Left lung (tissue), 10 donors: ENCODE measurements around the gene DDA1. TPM values are rescaled to one million over a fixed set of nuclear protein-coding genes. Genes with fewer than 3 reads are reported as not detected.
"Not testable (repeated sequence)": the region's sequence is repeated elsewhere in the genome, so short reads cannot be mapped to it uniquely, and the experiment has no call there.

Experiments used
- ATAC-seq: fragments of 200-7000 bp; cut with Tn5 transposase; one replicate; pipeline ENCODE4 v1.9.1; 2020; ENCODE audit warnings: moderate library complexity
- DNase-seq, 4 donors: peaks; one replicate each; pipeline ENCODE4 v3.0.0-alpha.2; 2013 to 2020
- H3K27ac ChIP-seq, 2 donors: fragments of 200-600 bp; sonication (generic) in 1 of 2; one replicate each; pipeline versions ENCODE4 v1.5.0 to v1.8.0; 2020 to 2021
- H3K27me3 ChIP-seq, 2 donors: fragments of 200-600 bp; sonication (generic) in 1 of 2; one replicate each; pipeline versions ENCODE4 v1.5.0 to v1.8.0; 2020 to 2021
- H3K36me3 ChIP-seq, 2 donors: fragments of 200-600 bp; sonication (generic) in 1 of 2; one replicate each; pipeline versions ENCODE4 v1.5.0 to v1.8.0; 2020 to 2021
- H3K4me1 ChIP-seq, 2 donors: fragments of 200-600 bp; one replicate each; pipeline ENCODE4 v1.8.0; 2021
- H3K4me3 ChIP-seq, 2 donors: fragments of 200-600 bp; sonication (generic) in 1 of 2; one replicate each; pipeline versions ENCODE4 v1.5.0 to v1.8.0; 2020 to 2021; ENCODE audit warnings: mild to moderate bottlenecking in 1 of 2
- H3K9me3 ChIP-seq, 2 donors: fragments of 200-600 bp; sonication (generic) in 1 of 2; one replicate each; pipeline versions ENCODE4 v1.5.0 to v1.8.0; 2020 to 2021
- CTCF ChIP-seq, 2 donors: fragments of 200-600 bp; sonication (generic) in 1 of 2; IDR thresholded peaks; one replicate each; pipeline versions ENCODE4 v1.5.0 to v1.8.0; 2021; ENCODE audit warnings: antibody characterized with exemption in 2 of 2
- intact Hi-C, 2 donors: fragments of 100-400 bp; cut with DNase I; formaldehyde crosslinking; loops; one replicate each; pipeline versions ENCODE4 v1.11.2 to v1.14.2; 2022
- polyA plus RNA-seq, 6 donors: library from polyadenylated mRNA; unstranded; fragments of 120-200 nt; gene quantifications; one replicate each; pipeline ENCODE4 v1.2.1, GENCODE V29; 2013; ENCODE audit not compliant: insufficient read length in 6 of 6
- total RNA-seq, 2 donors: library from RNA; stranded (reverse); fragmentation: NEBNext Ultra II Directional; extraction: Animal tissue kit (Norgen Biotek cat#: 25700); gene quantifications; one replicate each; pipeline ENCODE4 v1.2.1, GENCODE V29; 2021
- donor health status: DM: no; HTN: yes; CAD: no.
- donor health status: DM: no; HTN: no; CAD: no.

DDA1 gene
- total and polyA plus RNA-seq, 8 donors, result 24.7 to 44.1 (median 33.0) TPM

DNA sequence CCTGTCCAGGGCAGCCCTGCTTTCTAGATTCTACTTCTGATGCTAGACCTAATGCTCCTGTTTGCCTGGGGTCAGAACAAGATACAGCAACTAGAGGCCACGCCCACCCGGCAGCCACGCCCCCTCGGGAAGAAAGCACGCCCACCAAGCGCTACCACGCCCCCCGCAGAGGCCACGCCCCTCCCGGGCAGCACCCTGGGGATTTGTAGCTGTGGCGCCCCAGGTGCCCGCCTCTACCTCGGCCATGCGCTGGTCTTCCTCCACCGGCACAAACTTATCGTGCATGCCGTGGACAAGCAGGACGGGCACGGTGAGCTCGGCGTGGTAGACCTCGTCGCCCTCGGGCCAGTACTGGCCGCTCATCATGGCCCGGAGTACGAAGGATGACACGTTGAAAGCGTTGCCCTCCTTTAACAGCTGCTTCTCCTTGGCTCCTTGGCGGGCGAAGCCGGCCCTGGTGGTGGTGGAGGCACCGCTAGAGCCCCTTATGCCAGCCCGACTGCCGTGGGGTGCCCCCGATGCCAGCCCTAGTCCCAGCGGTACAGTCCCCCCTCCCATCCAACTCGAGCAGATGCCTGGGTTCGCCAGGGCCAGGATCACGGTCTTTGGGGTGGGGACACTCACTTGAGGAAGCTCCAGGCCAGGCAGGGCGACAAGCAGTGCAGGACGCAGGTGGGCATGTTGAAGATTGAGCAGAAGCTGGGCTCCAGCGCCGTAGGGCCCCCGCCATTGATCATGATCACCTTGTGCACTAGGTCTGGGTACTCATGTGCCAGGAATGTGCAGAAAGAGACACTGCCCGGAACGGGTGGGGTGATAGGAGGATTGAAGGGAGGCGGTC is 15.1 kb upstream of the DDA1 start:
- DNase-seq, result peak in 1 of 4 donors; percentile 83
- Histone ChIP-seq H3K27ac (no peak overlapping the region), H3K4me3 (no peak overlapping the region), H3K36me3 (peaks cover 0 to 22% of the 10 kb centered on the region in 2 donors), H3K27me3 (no peaks in the 10 kb centered on the region), H3K9me3 (peaks cover 0 to 5% of the 10 kb centered on the region in 2 donors), H3K4me1 (peaks cover 3 to 23% of the 10 kb centered on the region in 2 donors)
- no peak for TF ChIP-seq CTCF (IDR thresholded peaks at IDR 0.05)
- intact Hi-C loops, result loop anchor here in 1 of 2 donors (5.0 kb wide), 1 partner anchor 88 kb away; no protein-coding TSS in a partner anchor
- ATAC-seq, result no peak

DNA sequence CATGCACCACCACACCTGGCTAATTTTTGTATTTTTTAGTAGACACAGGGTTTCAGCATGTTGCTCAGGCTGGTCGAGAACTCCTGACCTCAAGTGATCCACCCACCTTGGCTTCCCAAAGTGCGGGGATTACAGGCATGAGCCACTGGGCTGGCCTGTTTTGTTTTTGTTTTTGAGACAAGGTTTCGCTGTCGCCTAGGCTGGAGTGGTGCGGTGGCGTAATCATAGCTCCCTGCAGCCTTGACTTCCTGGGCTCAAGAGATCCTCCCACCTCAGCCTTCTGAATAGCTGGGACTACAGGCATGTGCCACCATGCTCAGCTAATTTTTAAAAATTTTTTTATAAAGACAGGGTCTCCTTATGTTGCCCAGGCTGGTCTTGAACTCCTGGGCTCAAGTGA is 13.8 kb upstream of the DDA1 start:
- DNase-seq, ATAC-seq, H3K4me3 ChIP-seq, H3K27ac ChIP-seq, H3K27me3 ChIP-seq, intact Hi-C loops, H3K9me3 ChIP-seq: not testable (repeated sequence)
- Histone ChIP-seq H3K36me3 (peaks cover 0 to 25% of the 10 kb centered on the region in 2 donors), H3K4me1 (peaks cover 3 to 24% of the 10 kb centered on the region in 2 donors)

- intact Hi-C loops, result no loop called here
- ATAC-seq (no peak), DNase-seq (no peak)
- Histone ChIP-seq H3K27ac (no peak overlapping the region), H3K4me3 (no peak overlapping the region), H3K27me3 (no peaks in the 10 kb centered on the region), H3K36me3 (peaks cover 0 to 30% of the 10 kb centered on the region in 2 donors), H3K4me1 (peaks cover 3 to 27% of the 10 kb centered on the region in 2 donors), H3K9me3 (peaks cover 0 to 5% of the 10 kb centered on the region in 2 donors)
- no peak for TF ChIP-seq CTCF (IDR thresholded peaks at IDR 0.05)
These were observed 13.1 kb upstream of the DDA1 start for GRCh38 chr19:17296273-17296672.

DNA sequence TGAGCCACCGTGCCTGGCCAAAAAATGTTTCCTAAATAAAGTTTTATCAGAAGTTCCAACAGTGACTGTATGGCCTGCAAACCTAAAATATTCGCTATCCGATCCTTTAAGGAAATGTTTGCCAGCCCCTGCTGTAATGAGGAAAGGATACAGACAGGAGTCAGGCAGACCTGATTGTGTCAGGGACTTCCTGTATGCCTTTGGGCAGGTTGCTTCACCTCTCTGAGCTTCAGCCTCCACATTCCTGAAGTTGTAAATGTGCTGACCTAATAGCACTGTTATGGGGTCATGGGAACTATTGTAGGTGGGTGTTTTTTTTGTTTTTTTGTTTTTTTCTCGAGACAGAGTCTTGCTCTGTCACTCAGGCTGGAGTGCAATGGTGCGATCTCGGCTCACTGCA is 12.4 kb upstream of the DDA1 start:
- intact Hi-C loops, result no loop called here
- peaks cover 0 to 5% of the 10 kb centered on the region in 2 donors for H3K9me3 ChIP-seq
- no peak for TF ChIP-seq CTCF (IDR thresholded peaks at IDR 0.05)
- no peak overlapping the region for H3K4me3 ChIP-seq
- DNase-seq (no peak), ATAC-seq (no peak)
- peaks cover 0 to 30% of the 10 kb centered on the region in 2 donors for H3K36me3 ChIP-seq
- peaks cover under 1 to 27% of the 10 kb centered on the region in 2 donors for H3K4me1 ChIP-seq
- H3K27me3 ChIP-seq, result no peaks in the 10 kb centered on the region
- H3K27ac ChIP-seq, result no peak overlapping the region

- peaks cover 0 to 5% of the 10 kb centered on the region in 2 donors for H3K9me3 ChIP-seq
- H3K36me3 ChIP-seq, result peaks cover 0 to 26% of the 10 kb centered on the region in 2 donors
- intact Hi-C loops, result no loop called here
- no peaks in the 10 kb centered on the region for H3K27me3 ChIP-seq
- H3K27ac ChIP-seq, result no peak overlapping the region
- peaks cover 13 to 48% of the 10 kb centered on the region in 2 donors for H3K4me1 ChIP-seq
- no peak overlapping the region for H3K4me3 ChIP-seq
- TF ChIP-seq CTCF (IDR thresholded peaks at IDR 0.05), result no peak
- ATAC-seq, result no peak
- no peak for DNase-seq
These were observed 8.3 kb upstream of the DDA1 start for GRCh38 chr19:17300992-17301619.
